A673 (cell line): ENCODE measurements around the gene KCNJ18. TPM values are rescaled to one million over a fixed set of nuclear protein-coding genes. Genes with fewer than 3 reads are reported as not detected.
"Not testable (repeated sequence)": the region's sequence is repeated elsewhere in the genome, so short reads cannot be mapped to it uniquely, and the experiment has no call there.

ENCODE experiments used
- BruUV-seq: library from RNA; stranded (reverse); fragments of 400-500 nt; replicated peaks from 2 replicates; lab custom pipeline; 2021; lab: Mats Ljungman, UMichigan
- CTCF ChIA-PET: fragments of 300-600 bp; sonication (Branson Sonifier 250); formaldehyde crosslinking; loops from one replicate; lab custom pipeline; 2022; ENCODE audit warnings: antibody characterized with exemption; lab: Charles Lee
- POLR2A ChIA-PET: fragments of 300-600 bp; sonication (Branson Sonifier 250); formaldehyde crosslinking; loops from one replicate; lab custom pipeline; 2022; ENCODE audit warnings: antibody characterized with exemption; ENCODE audit not compliant: low non-redundant PET; lab: Charles Lee
- DNase-seq: peaks from one replicate; pipeline ENCODE4 v3.0.0-alpha.2; 2015; ENCODE audit warnings: low spot score
- H3K27ac ChIP-seq: fragments of 200-600 bp; sonication (generic); 2 replicates; pipeline ENCODE4 v1.5.1; 2016; ENCODE audit warnings: mixed run types, low read depth, mild to moderate bottlenecking, mixed read lengths, antibody characterized with exemption, low read length; ENCODE audit not compliant: poor library complexity, severe bottlenecking
- H3K27me3 ChIP-seq: fragments of 200-600 bp; sonication (generic); replicated peaks from 2 replicates; pipeline ENCODE4 v1.6.1; 2017; ENCODE audit warnings: mixed run types, low read depth, mild to moderate bottlenecking, mixed read lengths, antibody characterized with exemption, low read length; ENCODE audit not compliant: insufficient read depth, poor library complexity
- H3K36me3 ChIP-seq: fragments of 200-600 bp; sonication (generic); 2 replicates; pipeline ENCODE4 v1.6.1; 2016; ENCODE audit warnings: mixed run types, mild to moderate bottlenecking, mixed read lengths, antibody characterized with exemption, low read length; ENCODE audit not compliant: insufficient read depth, poor library complexity, severe bottlenecking
- H3K4me1 ChIP-seq: fragments of 200-600 bp; sonication (generic); 2 replicates; pipeline ENCODE4 v1.6.1; 2017; ENCODE audit warnings: mixed run types, mild to moderate bottlenecking, mixed read lengths, antibody characterized with exemption, low read length; ENCODE audit not compliant: insufficient read depth, poor library complexity, severe bottlenecking
- H3K4me3 ChIP-seq: fragments of 200-600 bp; sonication (generic); 2 replicates; pipeline ENCODE4 v1.5.1; 2016; ENCODE audit warnings: low read depth, mixed run types, mild to moderate bottlenecking, mixed read lengths, low read length; ENCODE audit not compliant: poor library complexity, severe bottlenecking
- H3K9me3 ChIP-seq: fragments of 200-600 bp; sonication (generic); 2 replicates; pipeline ENCODE4 v1.6.1; 2016; ENCODE audit warnings: mixed run types, low read depth, mild to moderate bottlenecking, mixed read lengths, antibody characterized with exemption, low read length; ENCODE audit not compliant: poor library complexity, severe bottlenecking
- intact Hi-C: fragments of 100-400 bp; cut with micrococcal nuclease; formaldehyde crosslinking; loops from one replicate; pipeline ENCODE4 v1.10.0; 2022; ENCODE audit not compliant: unreplicated experiment
- total RNA-seq: library from RNA; stranded (reverse); gene quantifications from 2 replicates; pipeline ENCODE4 v1.2.3, GENCODE V29; 2021

KCNJ18 gene
- total RNA-seq, 1 experiment from 2014 or later: not detected

- H3K9me3 ChIP-seq: peaks cover 22% of the 10 kb centered on the region
- H3K36me3 ChIP-seq, H3K4me1 ChIP-seq, BruUV-seq, H3K27ac ChIP-seq, CTCF ChIA-PET, POLR2A ChIA-PET, H3K27me3 ChIP-seq, DNase-seq, H3K4me3 ChIP-seq: not testable (repeated sequence)
- intact Hi-C loops: loop anchor here (10.0 kb wide), 1 partner anchor 503 kb away; no protein-coding TSS in a partner anchor
Measured at GRCh38 chr17:21661455-21661854, 30.9 kb upstream of the KCNJ18 start.

- H3K4me3 ChIP-seq, H3K36me3 ChIP-seq, DNase-seq, H3K27me3 ChIP-seq, POLR2A ChIA-PET, BruUV-seq, H3K27ac ChIP-seq, CTCF ChIA-PET, H3K4me1 ChIP-seq: not testable (repeated sequence)
- intact Hi-C loops: loop anchor here (10.0 kb wide), 1 partner anchor 502 kb away; no protein-coding TSS in a partner anchor
- H3K9me3 ChIP-seq: peaks cover 24% of the 10 kb centered on the region
Measured at GRCh38 chr17:21663166-21663565, 29.2 kb upstream of the KCNJ18 start.

- DNase-seq, CTCF ChIA-PET, H3K27me3 ChIP-seq, H3K4me1 ChIP-seq, BruUV-seq, H3K4me3 ChIP-seq, H3K27ac ChIP-seq, POLR2A ChIA-PET, H3K36me3 ChIP-seq: not testable (repeated sequence)
- intact Hi-C loops: loop anchor here (10.0 kb wide), 1 partner anchor 501 kb away; no protein-coding TSS in a partner anchor
- H3K9me3 ChIP-seq: peaks cover 24% of the 10 kb centered on the region
Measured at GRCh38 chr17:21663614-21664474, 28.5 kb upstream of the KCNJ18 start.

GRCh38 chr17:21665171-21665570, 27.2 kb upstream of the KCNJ18 start:
- BruUV-seq, POLR2A ChIA-PET, CTCF ChIA-PET, H3K36me3 ChIP-seq, H3K4me1 ChIP-seq, H3K4me3 ChIP-seq, DNase-seq, H3K27me3 ChIP-seq, H3K27ac ChIP-seq: not testable (repeated sequence)
- peaks cover 24% of the 10 kb centered on the region for H3K9me3 ChIP-seq
- intact Hi-C loops: loop anchor here (10.0 kb wide), 1 partner anchor 500 kb away; no protein-coding TSS in a partner anchor

GRCh38 chr17:21665935-21666493, 26.3 kb upstream of the KCNJ18 start:
- DNase-seq, POLR2A ChIA-PET, H3K4me1 ChIP-seq, BruUV-seq, H3K27ac ChIP-seq, CTCF ChIA-PET, H3K27me3 ChIP-seq, H3K36me3 ChIP-seq, H3K4me3 ChIP-seq: not testable (repeated sequence)
- intact Hi-C loops: loop anchor here (10.0 kb wide), 1 partner anchor 499 kb away; no protein-coding TSS in a partner anchor
- H3K9me3 ChIP-seq: peaks cover 29% of the 10 kb centered on the region

GRCh38 chr17:21666711-21667412, 25.5 kb upstream of the KCNJ18 start:
- peaks cover 23% of the 10 kb centered on the region for H3K9me3 ChIP-seq

More at GRCh38 chr17:21666711-21667412, 25.5 kb upstream of the KCNJ18 start:
- intact Hi-C loops: loop anchor here (10.0 kb wide), 1 partner anchor 498 kb away; no protein-coding TSS in a partner anchor
- H3K4me3 ChIP-seq, H3K27me3 ChIP-seq, POLR2A ChIA-PET, H3K4me1 ChIP-seq, DNase-seq, BruUV-seq, H3K36me3 ChIP-seq, H3K27ac ChIP-seq, CTCF ChIA-PET: not testable (repeated sequence)
